AG08395 (cell line): ENCODE measurements around the gene HOXA2.

ENCODE experiments used
- DNase-seq: peaks from one replicate; pipeline ENCODE4 v3.0.0; 2012; ENCODE audit warnings: mixed read lengths, low spot score

The HOXA2 gene

DNA sequence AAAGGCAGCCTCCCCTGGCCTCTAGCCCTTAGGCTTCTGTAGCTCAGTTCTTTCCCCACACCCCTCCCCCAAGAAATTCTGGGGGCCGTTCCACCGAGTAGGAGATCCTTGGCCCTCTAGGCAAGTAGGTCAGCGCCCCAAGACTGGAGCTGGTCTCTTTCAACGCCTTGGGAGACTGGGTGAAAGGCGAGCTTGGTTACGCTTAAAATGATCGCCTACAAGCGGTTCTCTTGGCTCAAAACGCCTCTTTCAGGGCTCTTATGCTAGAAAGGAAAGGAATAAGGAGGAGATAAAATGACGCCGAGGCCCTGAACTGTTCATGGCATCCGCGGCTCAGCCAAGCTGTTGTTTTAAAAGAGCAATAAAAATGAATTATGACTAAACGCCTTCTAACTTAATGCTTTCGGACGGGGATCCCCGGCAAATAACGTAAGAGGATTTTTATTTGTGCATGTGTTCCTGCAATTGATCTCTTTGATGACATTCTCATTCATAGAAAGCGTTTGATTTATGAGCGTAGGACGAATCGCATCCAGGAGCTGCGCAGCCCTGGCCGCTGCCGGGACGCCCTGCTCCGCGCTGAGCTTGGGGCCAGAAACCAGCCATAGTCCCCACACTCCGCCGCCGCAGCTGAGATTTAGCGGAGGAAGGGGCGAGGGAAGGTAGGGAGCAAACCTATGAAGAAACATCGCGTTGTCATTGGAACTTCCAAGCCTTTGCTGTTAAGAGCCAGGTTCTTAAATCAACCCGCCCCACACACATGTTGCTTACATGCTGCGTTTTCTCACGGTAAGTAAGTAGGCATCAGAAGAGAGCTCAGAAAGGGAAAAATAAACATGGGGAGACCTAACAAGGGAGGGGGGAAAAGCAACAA, 3.7 kb downstream of the HOXA2 start:
- DNase-seq = no peak

DNA sequence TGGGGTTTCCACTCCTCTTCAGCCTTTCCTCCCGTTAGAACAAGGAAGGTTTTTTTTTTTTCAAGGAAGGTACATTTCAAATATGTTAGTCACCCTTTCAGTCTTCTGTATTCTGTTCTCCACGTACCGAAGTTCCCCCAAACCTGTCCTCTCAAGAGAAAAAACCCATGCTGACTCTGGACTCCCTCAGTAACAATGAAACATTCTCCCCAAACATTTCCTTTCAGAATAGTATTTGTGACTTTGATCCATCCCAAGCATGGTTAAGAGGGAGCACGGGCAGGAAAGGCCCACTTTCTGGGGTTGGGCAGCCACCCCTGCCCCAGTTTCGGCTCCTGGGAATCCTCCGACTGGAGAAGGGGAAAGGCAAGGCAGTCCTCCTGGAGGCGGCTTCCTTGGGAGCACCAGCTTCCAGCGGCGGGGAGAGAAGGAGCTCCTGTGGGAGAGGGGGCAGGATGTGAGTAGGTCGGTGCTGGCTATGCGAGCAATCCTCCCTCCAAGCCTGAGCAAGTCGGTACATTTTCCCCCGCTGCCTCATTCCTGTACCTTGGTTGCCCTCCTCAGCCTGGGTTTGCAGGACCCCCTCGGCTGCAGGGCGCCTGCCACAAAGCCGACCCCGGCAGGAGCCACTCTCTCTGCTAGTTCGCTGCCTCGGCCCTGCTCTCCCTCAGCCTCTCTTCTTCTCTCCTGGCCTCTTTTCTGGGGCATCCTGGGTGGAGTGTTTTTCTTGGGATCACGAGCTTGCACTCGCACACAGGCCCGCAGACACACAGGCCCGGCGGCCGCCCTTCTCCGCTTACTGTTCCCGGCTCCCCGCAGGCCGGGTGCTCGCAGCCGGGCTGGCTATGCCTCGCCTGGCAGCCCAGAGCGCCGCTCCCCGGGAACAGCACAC, 4.6 kb downstream of the HOXA2 start:
- DNase-seq = no peak

DNA sequence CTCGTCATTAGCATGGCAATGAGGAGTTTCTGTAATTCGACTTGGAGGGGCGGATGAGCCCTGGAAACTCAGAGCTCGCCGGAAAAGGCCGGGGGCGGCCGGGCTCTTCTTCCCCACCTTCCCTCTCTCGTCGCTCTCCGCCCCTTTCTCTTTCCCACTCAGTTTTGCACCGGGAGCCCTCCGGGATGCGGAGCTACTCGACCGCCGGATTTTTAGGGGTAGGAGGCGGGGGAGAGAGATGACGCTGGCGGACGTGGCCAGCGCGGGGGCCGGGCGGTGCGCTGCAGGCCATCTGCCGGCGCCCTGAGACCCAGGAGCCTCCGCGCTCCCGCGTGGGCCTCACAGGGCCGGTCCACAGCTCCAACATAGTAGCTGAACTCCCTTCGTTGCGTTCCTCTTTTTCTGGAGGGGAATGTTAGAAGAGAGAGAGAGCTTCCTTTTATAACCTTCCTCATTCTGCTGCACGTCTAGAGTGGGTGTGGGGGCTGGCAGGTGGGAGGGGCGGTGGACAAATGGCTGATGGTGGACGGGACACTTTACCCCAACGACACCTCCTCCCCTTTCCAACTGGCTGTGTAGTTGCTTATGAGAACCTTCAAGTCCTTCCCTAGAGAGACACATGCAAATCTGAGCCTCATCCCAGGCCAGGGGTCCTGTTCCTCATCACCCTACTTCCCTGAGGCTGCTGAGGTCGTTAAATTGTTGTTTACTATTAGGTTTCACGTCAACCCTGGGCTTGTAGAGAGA, 5.5 kb downstream of the HOXA2 start:
- peak; percentile 80 for DNase-seq

DNA sequence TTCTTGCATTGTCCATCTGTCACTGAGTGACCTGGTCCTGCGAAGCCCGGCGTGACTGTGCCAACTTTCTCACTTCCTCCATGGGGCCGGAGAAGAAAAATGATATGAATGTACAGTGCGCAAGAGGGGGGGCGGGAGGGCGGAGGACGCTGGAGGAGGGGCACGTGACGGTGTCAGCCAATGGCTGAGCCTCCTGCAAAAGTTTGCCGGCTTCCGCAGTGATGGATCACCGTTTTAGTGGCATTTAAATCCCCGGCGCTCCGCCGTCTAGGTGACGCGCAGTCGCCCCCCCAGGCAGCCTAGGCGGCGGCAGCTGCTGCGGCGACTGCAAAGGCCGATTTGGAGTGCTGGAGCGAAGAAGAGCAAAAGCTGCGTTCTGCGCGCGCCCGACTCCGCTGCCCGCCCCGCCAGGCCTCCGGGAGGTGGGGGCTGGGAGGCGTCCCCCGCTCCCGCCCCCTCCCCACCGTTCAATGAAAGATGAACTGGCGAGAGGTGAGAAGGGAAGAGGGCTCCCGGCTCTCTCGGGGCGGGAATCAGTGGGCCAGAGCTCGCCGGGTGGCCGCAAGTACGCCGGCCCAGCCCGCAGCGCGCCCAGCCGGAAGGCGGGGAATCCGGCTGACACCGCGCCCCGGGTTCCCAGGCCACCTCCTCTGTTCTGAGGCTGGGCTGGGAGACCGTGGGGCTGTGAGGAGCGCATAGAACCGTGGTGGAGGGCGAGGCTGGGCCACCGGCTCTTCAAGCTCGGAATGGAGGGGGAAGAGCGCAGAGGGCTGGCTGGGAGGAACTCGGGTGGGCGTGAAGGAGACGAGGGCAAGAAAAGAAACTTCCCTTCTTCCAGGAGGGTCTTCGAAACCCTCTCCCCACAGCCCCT, 6.4 kb downstream of the HOXA2 start, which contains the start of gene HOXA1:
Gene HOXA1 (minus strand): TSS at position 104 of the 871 bp plus-strand sequence. CDS start 88 bp downstream, at position 16.
- peak; percentile 99 for DNase-seq

GRCh38 chr7:27095050-27095896, 7.2 kb downstream of the HOXA2 start:
- DNase-seq = no peak

- DNase-seq = no peak
Measured at GRCh38 chr7:27094304-27095049, 8.0 kb downstream of the HOXA2 start.

GRCh38 chr7:27093184-27093895, 9.1 kb downstream of the HOXA2 start:
- no peak for DNase-seq

DNA sequence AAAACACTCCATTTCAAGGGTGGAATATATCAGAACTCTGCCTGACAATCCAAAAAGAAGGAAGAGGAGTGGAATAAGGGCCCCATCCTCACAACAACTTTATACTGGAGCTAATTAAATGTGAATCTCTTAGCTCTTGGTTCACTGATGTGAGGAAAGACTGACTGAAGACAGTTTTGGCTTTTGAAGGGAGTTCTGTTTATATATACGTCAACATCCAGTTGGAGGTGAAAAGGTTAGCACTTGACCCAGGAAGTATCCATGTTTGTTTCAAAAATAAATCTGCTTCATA, 9.7 kb downstream of the HOXA2 start:
- DNase-seq = no peak

DNA sequence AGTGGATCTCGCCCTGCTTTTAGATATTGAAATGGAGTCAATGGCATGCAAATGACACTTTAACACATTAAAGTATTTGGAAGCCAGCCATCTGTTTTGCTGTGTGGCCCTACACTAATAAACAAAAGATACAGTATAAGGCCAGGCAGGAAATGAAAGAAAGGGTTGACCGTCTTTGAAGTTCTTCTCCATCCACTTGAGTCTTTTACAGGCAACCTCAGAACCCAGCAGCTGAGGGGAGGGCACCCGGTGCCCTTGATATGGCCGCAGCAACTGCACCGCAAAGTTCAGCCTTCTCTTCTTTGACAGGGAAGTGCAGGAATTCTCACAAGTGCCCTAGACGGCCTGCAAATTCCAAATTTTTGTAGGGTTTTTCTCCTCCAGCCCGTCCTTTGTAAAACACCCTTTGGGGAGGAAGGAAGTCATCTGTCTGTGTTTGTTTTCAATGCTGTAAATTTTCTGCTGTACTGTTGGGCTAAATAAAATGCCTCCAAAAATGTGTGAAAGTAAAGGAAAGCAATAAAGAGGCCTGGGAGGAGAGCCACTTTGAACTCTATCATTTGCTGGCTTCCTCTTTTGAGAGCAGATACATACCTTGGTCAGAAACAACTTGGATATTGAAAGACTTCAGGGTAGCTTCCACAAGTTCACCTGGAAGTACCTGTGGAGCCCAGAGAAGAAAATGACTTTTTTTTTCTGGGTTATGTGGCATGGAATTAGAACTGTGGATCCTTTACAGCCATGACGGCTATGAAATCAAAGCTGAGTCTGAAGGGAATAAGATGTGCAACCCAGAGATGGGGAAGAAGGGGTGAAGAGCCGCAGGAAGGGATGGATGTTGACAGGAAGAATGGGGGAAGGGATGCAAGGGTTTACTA, 10.3 kb downstream of the HOXA2 start:
- DNase-seq = no peak

GRCh38 chr7:27091105-27091504, 11.4 kb downstream of the HOXA2 start:
- no peak for DNase-seq

DNA sequence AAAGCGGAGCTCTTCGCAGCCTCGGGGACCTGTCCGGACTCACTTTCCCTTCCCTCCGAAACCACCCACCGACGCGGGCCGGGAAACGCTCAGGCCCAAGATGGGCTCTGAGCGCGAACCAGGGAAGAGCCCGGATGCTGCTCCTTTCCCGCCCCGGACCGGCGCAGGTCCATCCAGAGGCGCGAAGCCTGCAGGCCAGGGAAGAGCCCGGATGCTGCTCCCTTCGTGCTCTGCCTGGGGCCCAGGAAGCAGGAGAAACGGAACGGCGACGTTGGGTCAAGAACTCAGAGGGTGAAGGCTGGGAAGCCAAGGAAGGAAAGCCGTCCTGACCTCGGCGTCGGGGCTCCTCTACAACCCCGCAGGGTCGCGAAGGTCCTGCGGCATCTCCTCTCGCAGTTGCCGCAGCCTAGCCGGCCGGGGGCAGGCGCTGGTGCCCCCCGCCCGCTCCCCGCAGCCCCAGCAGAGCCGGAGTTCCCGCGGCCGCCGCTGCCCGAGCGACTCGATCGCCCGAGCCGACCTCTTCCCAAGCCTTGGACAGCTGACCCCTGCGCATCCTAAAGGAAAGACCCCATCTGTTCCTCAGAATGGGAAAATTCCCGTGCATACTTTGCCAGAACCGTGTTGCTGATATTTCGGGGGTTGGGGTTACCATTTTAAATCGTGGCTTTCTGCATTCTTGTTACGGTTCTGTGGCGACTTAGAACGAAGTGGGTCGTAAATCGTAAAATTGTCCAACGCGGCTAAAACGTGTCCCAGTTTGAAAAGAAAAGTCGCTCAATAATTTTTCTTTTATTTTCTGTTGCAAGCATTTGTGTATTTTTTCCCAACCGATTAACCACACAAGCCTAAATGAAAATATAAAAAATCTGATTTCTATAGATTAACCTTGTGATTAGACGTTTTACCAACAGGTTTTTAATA, 14.2 kb downstream of the HOXA2 start:
- DNase-seq = no peak

DNA sequence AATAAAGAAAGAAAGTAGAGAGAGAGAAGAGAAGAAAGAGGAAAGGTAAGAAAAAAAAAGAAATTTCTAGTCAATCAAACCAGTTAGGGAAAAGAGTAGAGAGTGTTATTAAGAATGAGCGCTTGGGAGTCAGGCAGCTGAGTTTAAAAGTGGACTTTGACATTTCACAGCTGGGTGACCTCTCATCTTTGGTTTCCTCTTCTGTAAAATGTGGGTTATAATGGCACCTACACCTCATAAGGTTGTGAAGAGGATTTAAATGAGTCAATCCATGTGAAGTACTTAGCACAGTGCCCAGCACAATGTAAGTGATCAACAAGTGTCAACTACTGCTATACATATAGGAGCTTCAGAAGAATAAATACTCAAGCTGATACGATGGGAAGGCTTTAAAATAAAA, 18.8 kb downstream of the HOXA2 start:
- DNase-seq = no peak

GRCh38 chr7:27082171-27082570, 20.3 kb downstream of the HOXA2 start:
- no peak for DNase-seq

DNA sequence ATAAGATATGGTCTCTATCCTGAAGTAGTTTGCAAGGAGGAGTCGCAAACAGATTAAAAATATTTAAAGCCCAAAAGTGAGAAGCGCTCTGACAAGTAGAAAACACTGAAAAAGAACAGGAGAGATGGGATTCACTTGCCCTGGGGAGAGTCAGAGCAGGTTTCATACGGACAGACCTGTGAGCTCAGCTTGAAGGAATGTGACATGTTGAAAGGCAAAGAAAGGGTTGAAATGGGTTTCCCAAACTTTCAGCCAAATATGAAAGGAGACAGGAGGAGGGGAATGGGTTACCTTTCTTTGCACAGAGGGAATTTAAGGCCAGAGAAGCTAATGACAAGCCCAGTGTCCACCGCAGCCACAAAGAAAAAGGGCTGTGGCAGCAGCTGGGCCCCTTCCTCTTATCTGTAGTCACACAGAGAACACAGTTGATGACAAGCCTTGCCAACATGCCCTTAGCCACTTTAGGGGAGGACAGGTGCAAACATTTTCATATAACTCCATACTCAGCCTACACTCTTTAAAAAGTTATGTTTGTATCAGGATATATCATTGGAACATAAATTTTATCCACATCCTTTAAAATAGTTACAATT, 21.5 kb downstream of the HOXA2 start:
- DNase-seq = peak; percentile 60

DNA sequence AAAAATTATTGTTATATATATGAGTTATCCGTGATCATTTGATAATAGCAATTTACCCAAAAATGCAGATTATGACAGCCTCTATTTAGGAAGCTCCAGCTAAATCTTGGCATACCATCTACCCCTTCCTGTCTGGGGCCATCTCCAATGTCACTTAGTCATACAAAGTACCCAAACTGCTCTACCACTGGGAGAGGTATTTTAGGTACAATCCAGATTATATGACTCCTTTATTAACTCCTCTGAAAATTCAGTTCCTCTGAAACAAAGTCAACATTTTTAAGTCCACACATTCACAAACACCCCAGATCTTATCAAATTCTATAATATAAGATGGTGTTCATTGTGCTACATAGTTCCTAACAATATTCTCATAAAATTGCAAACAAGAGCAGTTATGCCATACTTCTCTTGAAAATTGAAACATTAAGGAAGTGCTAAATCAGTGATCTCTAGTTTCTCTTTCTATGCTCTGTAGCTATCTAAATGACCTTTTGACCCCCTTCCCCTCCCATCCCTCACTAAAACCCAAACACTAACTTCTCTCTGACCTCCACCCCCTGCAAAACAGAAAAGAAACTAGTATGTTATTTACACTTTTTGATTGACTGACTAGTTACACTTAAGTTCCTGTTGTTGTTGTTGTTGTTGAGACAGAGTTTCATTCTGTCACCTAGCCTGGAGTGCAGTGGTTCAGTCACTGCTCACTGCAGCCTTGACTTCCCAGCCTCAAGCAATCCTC, 23.1 kb downstream of the HOXA2 start:
- DNase-seq = no peak
